ENCODE measurements around the gene FAM47B. TPM values are rescaled to one million over a fixed set of nuclear protein-coding genes. Genes with fewer than 3 reads are reported as not detected.

Gene FAM47B
- total RNA-seq, 1 experiment from 2014 or later, result not detected

DNA sequence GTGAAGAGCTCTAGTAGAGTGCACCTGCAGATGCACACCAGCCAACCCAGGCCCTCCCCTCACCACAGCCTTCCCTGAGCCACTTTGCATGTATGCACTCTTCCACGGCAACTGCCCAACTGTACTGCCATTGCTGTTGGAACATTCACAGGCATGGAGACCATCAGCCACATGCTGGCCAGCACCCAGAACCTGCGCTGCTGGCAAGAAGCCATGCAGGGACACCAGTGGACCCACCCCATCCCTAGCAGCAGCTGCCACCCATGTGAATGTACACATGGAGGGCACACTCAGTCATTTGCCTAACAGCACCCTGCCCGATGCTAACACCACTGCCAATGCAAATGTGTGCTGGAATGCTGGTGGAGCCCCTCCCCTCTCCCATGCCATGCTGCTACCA, 35.6 kb downstream of the FAM47B start:
- Histone ChIP-seq H3K23ac (ENCODE audit: insufficient read length, low read depth, low read length) (no peak overlapping the region), H2AK5ac (ENCODE audit: insufficient read length, low read length) (no peak overlapping the region), H3T11ph (ENCODE audit: low read length) (no peak overlapping the region), H2AFZ (ENCODE audit: low read length) (no peak overlapping the region), H3K4ac (ENCODE audit: low read depth, low read length) (no peak overlapping the region), H4K5ac (ENCODE audit: insufficient read length, low read depth, low read length) (no peak overlapping the region), H2BK15ac (ENCODE audit: low read depth, low read length) (no peak overlapping the region), H4K20me1 (ENCODE audit: control insufficient read depth, insufficient read depth, insufficient read length) (no peaks in the 10 kb centered on the region), H3K4me1 (ENCODE audit: insufficient read depth, low read length) (no peaks in the 10 kb centered on the region), H4K91ac (ENCODE audit: insufficient read length, low read depth, low read length) (no peak overlapping the region), H3K27ac (ENCODE audit: insufficient read length, low read depth, low read length) (no peak overlapping the region), H3K79me1 (ENCODE audit: insufficient read depth, low read depth, low read length, poor library complexity, severe bottlenecking) (no peaks in the 10 kb centered on the region), H3K9me3 (ENCODE audit: control insufficient read depth, low read depth, low read length) (peaks cover 7% of the 10 kb centered on the region), H2BK20ac (ENCODE audit: low read depth, low read length, poor library complexity, severe bottlenecking) (no peak overlapping the region), H2BK120ac (ENCODE audit: low read depth, low read length, poor library complexity, severe bottlenecking) (no peak overlapping the region), H3K27me3 (ENCODE audit: insufficient read depth, low read length) (no peaks in the 10 kb centered on the region), H3K4me2 (ENCODE audit: insufficient read depth, insufficient read length, low read length) (no peak overlapping the region), H3K79me2 (ENCODE audit: insufficient read depth, low read length) (no peaks in the 10 kb centered on the region), H4K8ac (replicated peaks; ENCODE audit: insufficient read length, low read depth, low read length) (no peak overlapping the region), H3K9ac (ENCODE audit: extremely low read depth, insufficient read length, low read length) (no peak overlapping the region), H3K18ac (ENCODE audit: insufficient read length, low read depth, low read length) (no peak overlapping the region), H3K14ac (ENCODE audit: insufficient read depth, low read length) (no peak overlapping the region; the same call in 1 of the 2 replicates), H3K23me2 (ENCODE audit: insufficient read length, low read depth, low read length, poor library complexity, severe bottlenecking) (no peaks in the 10 kb centered on the region), H2BK12ac (ENCODE audit: insufficient read length, low read depth, low read length) (no peak overlapping the region), H2BK5ac (ENCODE audit: insufficient read length, low read length) (no peak overlapping the region), H3K56ac (ENCODE audit: insufficient read length, low read depth, low read length) (no peak overlapping the region)
- Mint-ChIP-seq H3K27me3 (ENCODE audit: low read depth) (peaks cover 2% of the 10 kb centered on the region), H3K27ac (peak overlapping the region in 1 of 3 experiments; percentile 22; a peak in 1 of 7 replicates), H3K4me1 (0 out of 4 replicates have a peak, but pooled peaks cover 0 to 5% of the 10 kb centered on the region in 2 experiments), H3K4me3 (no peak overlapping the region), H3K9me3 (peaks cover 61 to 67% of the 10 kb centered on the region in 2 experiments), H3K36me3 (ENCODE audit: insufficient read depth in 1 of 3, low read depth in 3 of 3) (peaks cover 0 to 3% (median 0%) of the 10 kb centered on the region in 3 experiments; a peak in 2 of 7 replicates)
- WGBS (ENCODE audit: extremely low coverage, insufficient read length, low lambda C conversion rate), result no CpG with 5 or more reads among the region's 3 CpGs
- TF ChIP-seq, protein P1, sequence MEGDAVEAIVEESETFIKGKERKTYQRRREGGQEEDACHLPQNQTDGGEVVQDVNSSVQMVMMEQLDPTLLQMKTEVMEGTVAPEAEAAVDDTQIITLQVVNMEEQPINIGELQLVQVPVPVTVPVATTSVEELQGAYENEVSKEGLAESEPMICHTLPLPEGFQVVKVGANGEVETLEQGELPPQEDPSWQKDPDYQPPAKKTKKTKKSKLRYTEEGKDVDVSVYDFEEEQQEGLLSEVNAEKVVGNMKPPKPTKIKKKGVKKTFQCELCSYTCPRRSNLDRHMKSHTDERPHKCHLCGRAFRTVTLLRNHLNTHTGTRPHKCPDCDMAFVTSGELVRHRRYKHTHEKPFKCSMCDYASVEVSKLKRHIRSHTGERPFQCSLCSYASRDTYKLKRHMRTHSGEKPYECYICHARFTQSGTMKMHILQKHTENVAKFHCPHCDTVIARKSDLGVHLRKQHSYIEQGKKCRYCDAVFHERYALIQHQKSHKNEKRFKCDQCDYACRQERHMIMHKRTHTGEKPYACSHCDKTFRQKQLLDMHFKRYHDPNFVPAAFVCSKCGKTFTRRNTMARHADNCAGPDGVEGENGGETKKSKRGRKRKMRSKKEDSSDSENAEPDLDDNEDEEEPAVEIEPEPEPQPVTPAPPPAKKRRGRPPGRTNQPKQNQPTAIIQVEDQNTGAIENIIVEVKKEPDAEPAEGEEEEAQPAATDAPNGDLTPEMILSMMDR (conservative IDR thresholded peaks at IDR 0.05), result no peak
- DNase-seq, result no peak
